ENCODE results near the gene TCN1.
"Not testable (repeated sequence)": the region's sequence is repeated elsewhere in the genome, so short reads cannot be mapped to it uniquely, and the experiment has no call there.

Gene TCN1

GRCh38 chr11:59822989-59823566 is 43.2 kb downstream of the TCN1 start:
- no peak overlapping the region for H3K4me3 ChIP-seq (ENCODE audit: low read length)
- peak; percentile 62 for TF ChIP-seq CTCF (IDR thresholded peaks at IDR 0.05; ENCODE audit: insufficient read depth, low read depth, low read length, missing control alignments)
- DNase-seq (ENCODE audit: low read depth), result peak; percentile 77

- no peak overlapping the region for H3K4me3 ChIP-seq (ENCODE audit: low read length)
- DNase-seq (ENCODE audit: low read depth), result no peak
- TF ChIP-seq CTCF (IDR thresholded peaks at IDR 0.05; ENCODE audit: insufficient read depth, low read depth, low read length, missing control alignments), result no peak
Observed at GRCh38 chr11:59818572-59818971, 47.7 kb downstream of the TCN1 start.

GRCh38 chr11:59816434-59816833 is 49.9 kb downstream of the TCN1 start:
- H3K4me3 ChIP-seq (ENCODE audit: low read length); DNase-seq (ENCODE audit: low read depth): not testable (repeated sequence)

GRCh38 chr11:59815754-59816153 is 50.5 kb downstream of the TCN1 start:
- H3K4me3 ChIP-seq (ENCODE audit: low read length), result no peak overlapping the region
- TF ChIP-seq CTCF (IDR thresholded peaks at IDR 0.05; ENCODE audit: insufficient read depth, low read depth, low read length, missing control alignments), result no peak
- DNase-seq (ENCODE audit: low read depth), result no peak

GRCh38 chr11:59814021-59814420 is 52.3 kb downstream of the TCN1 start:
- TF ChIP-seq CTCF (IDR thresholded peaks at IDR 0.05; ENCODE audit: insufficient read depth, low read depth, low read length, missing control alignments), result no peak
- no peak for DNase-seq (ENCODE audit: low read depth)
- H3K4me3 ChIP-seq (ENCODE audit: low read length), result no peak overlapping the region

GRCh38 chr11:59813364-59813763 is 52.9 kb downstream of the TCN1 start:
- no peak for TF ChIP-seq CTCF (IDR thresholded peaks at IDR 0.05; ENCODE audit: insufficient read depth, low read depth, low read length, missing control alignments)
- H3K4me3 ChIP-seq (ENCODE audit: low read length), result no peak overlapping the region
- DNase-seq (ENCODE audit: low read depth), result no peak

GRCh38 chr11:59812220-59812619 is 54.1 kb downstream of the TCN1 start:
- no peak for DNase-seq (ENCODE audit: low read depth)
- no peak overlapping the region for H3K4me3 ChIP-seq (ENCODE audit: low read length)
- no peak for TF ChIP-seq CTCF (IDR thresholded peaks at IDR 0.05; ENCODE audit: insufficient read depth, low read depth, low read length, missing control alignments)
